Spleen (tissue), 11 donors: ENCODE measurements around the gene MLLT10. TPM values are rescaled to one million over a fixed set of nuclear protein-coding genes. Genes with fewer than 3 reads are reported as not detected.

Source experiments
- DNase-seq: peaks from one replicate; pipeline ENCODE4 v3.0.0-alpha.2; 2020
- H3K27ac ChIP-seq, 8 donors: fragments of 200-600 bp; sonication (generic) in 7 of 8; 1 replicate in 4 of 8; 2 replicates in 4 of 8; pipeline versions ENCODE4 v1.5.0 to v1.8.0; 2016 to 2021; ENCODE audit warnings: inconsistent platforms in 4 of 8, mild to moderate bottlenecking in 4 of 8, moderate library complexity in 1 of 8
- H3K27me3 ChIP-seq, 7 donors: fragments of 200-600 bp; sonication (generic) in 6 of 7; replicated peaks in 1 of 7; 1 replicate in 4 of 7; 2 replicates in 3 of 7; pipeline versions ENCODE4 v1.5.0 to v1.8.0; 2016 to 2021; ENCODE audit warnings: inconsistent platforms in 3 of 7, mild to moderate bottlenecking in 1 of 7
- H3K36me3 ChIP-seq, 6 donors: fragments of 200-600 bp; sonication (generic) in 5 of 6; 1 replicate in 4 of 6; 2 replicates in 2 of 6; pipeline versions ENCODE4 v1.5.0 to v1.8.0; 2016 to 2021; ENCODE audit warnings: inconsistent platforms in 2 of 6
- H3K4me1 ChIP-seq, 6 donors: fragments of 200-600 bp; sonication (generic) in 5 of 6; 1 replicate in 3 of 6; 2 replicates in 3 of 6; pipeline versions ENCODE4 v1.5.0 to v1.8.0; 2016 to 2021; ENCODE audit warnings: inconsistent platforms in 3 of 6
- H3K4me3 ChIP-seq, 8 donors: fragments of 200-600 bp; sonication (generic) in 7 of 8; 1 replicate in 4 of 8; 2 replicates in 4 of 8; pipeline versions ENCODE4 v1.5.0 to v1.8.0; 2016 to 2021; ENCODE audit warnings: inconsistent platforms in 4 of 8, mild to moderate bottlenecking in 4 of 8, moderate library complexity in 2 of 8
- H3K9me3 ChIP-seq, 8 donors: fragments of 200-600 bp; sonication (generic) in 7 of 8; 1 replicate in 4 of 8; 2 replicates in 4 of 8; pipeline versions ENCODE4 v1.5.0 to v1.8.0; 2016 to 2021; ENCODE audit warnings: inconsistent platforms in 4 of 8
- CTCF ChIP-seq, 11 experiments: fragments of 200-600 bp in 7 of 11; fragments of 450-650 bp in 4 of 11; sonication (generic) in 4 of 11; IDR thresholded peaks in 8 of 11; conservative IDR thresholded peaks in 3 of 11; 1 replicate in 7 of 11; 2 replicates in 4 of 11; pipeline versions ENCODE4 v1.4.0 to v1.8.0; 2016 to 2021; ENCODE audit warnings: antibody characterized with exemption in 11 of 11, inconsistent platforms in 4 of 11, mild to moderate bottlenecking in 1 of 11
- POLR2A ChIP-seq, 3 donors: fragments of 450-650 bp; IDR thresholded peaks; one replicate each; pipeline ENCODE4 v1.5.1; 2017; ENCODE audit warnings: antibody characterized with exemption in 3 of 3, mild to moderate bottlenecking in 1 of 3
- POLR2AphosphoS5 ChIP-seq, 3 donors: sonication (generic); formaldehyde crosslinking; IDR thresholded peaks; one replicate each; pipeline ENCODE4 v1.5.1; 2017; ENCODE audit warnings: antibody characterized with exemption in 3 of 3
- WGBS, 5 donors: extraction: QIAGEN DNeasy Blood & Tissue Kit in 3 of 5; methylation state at CpG; one replicate each; pipeline versions ENCODE4 v1.1.5 to v1.1.7; 2013 to 2018; 5-methylcytosine and 5-hydroxymethylcytosine counted together
- intact Hi-C: fragments of 100-400 bp; cut with DNase I; formaldehyde crosslinking; loops from one replicate; pipeline ENCODE4 v1.15.0; 2023; ENCODE audit warnings: low total_unique reads
- polyA plus RNA-seq, 3 donors: library from polyadenylated mRNA; stranded (reverse); fragments of 200-250 nt; gene quantifications; one replicate each; pipeline ENCODE4 v1.2.1, GENCODE V29; 2013
- total RNA-seq, 7 donors: library from RNA; depleted of rRNA in 3 of 7; stranded (reverse); fragments of >200 nt in 3 of 7; fragmentation: NEBNext Ultra II Directional in 4 of 7; extraction: Animal tissue kit (Norgen Biotek cat#: 25700) in 4 of 7; gene quantifications; one replicate each; pipeline versions ENCODE4 v1.1.0 to v1.2.1, GENCODE V29; 2016 to 2021
- donor health status: healthy with polysubstance abuse.
- donor health status: DM: no; HTN: no; CAD: no; lungs with moderate emphysema.
- donor health status: DM: no; HTN: no; CAD: no.
- donor health status: Bipolar disorder and iron deficiency.
- donor health status: healthy.
- donor health status: DM: no; HTN: no; CAD: no.
- donor health status: DM: yes; HTN: yes; CAD: no.

The MLLT10 gene
- total and polyA plus RNA-seq, 10 donors: 9.5 to 58.1 (median 43.0) TPM

GRCh38 chr10:21498986-21499385 is 35.0 kb upstream of the MLLT10 start:
- Histone ChIP-seq H3K36me3 (no peaks in the 10 kb centered on the region), H3K27ac (no peak overlapping the region), H3K27me3 (peaks cover 0 to 70% (median 48%) of the 10 kb centered on the region in 7 donors), H3K9me3 (no peaks in the 10 kb centered on the region), H3K4me1 (peaks cover 23 to 56% (median 48%) of the 10 kb centered on the region in 6 donors), H3K4me3 (no peak overlapping the region)
- intact Hi-C loops: loop anchor here (5.0 to 10.0 kb wide), 2 partner anchors 233 to 456 kb away; no protein-coding TSS in a partner anchor
- WGBS, 5 donors: 94 to 98% (median 97%) methylated on average over 8 of the region's 8 CpGs
- DNase-seq: no peak
- TF ChIP-seq POLR2AphosphoS5 (IDR thresholded peaks at IDR 0.05) (no peak), POLR2A (IDR thresholded peaks at IDR 0.05) (no peak), CTCF (IDR thresholded peaks at IDR 0.05 in 8 of 11, conservative IDR thresholded peaks at IDR 0.05 in 3 of 11) (no peak)

- peaks cover 0 to 60% (median 39%) of the 10 kb centered on the region in 7 donors for H3K27me3 ChIP-seq
- peaks cover 20 to 46% (median 38%) of the 10 kb centered on the region in 6 donors for H3K4me1 ChIP-seq
- no peaks in the 10 kb centered on the region for H3K9me3 ChIP-seq
- WGBS, 5 donors: 24 to 28% (median 25%) methylated on average over 62 to 72 of the region's 72 CpGs
- H3K36me3 ChIP-seq: no peaks in the 10 kb centered on the region
- TF ChIP-seq CTCF (IDR thresholded peaks at IDR 0.05 in 8 of 11, conservative IDR thresholded peaks at IDR 0.05 in 3 of 11) (no peak), POLR2AphosphoS5 (IDR thresholded peaks at IDR 0.05) (peak in 1 of 3 donors; percentile 8), POLR2A (IDR thresholded peaks at IDR 0.05) (no peak)
- H3K27ac ChIP-seq: peak overlapping the region in 1 of 8 donors; percentile 16
- H3K4me3 ChIP-seq: peak overlapping the region in 6 of 8 donors; percentile 20 to 62 (median 31)
- DNase-seq: peak; percentile 81
- intact Hi-C loops: loop anchor here (5.0 to 10.0 kb wide), 2 partner anchors 232 to 455 kb away; no protein-coding TSS in a partner anchor
Measured at GRCh38 chr10:21499701-21500577, 34.1 kb upstream of the MLLT10 start.

- 34 to 49% (median 49%) methylated on average over 13 to 14 of the region's 14 CpGs for WGBS, 5 donors
- Histone ChIP-seq H3K4me1 (peaks cover 14 to 40% (median 32%) of the 10 kb centered on the region in 6 donors), H3K4me3 (peak overlapping the region in 6 of 8 donors; percentile 20 to 62 (median 31)), H3K36me3 (no peaks in the 10 kb centered on the region), H3K27ac (no peak overlapping the region), H3K27me3 (peaks cover 0 to 55% (median 36%) of the 10 kb centered on the region in 7 donors), H3K9me3 (no peaks in the 10 kb centered on the region)
- intact Hi-C loops: no loop called here
- no peak for TF ChIP-seq POLR2A (IDR thresholded peaks at IDR 0.05)
- TF ChIP-seq POLR2AphosphoS5 (IDR thresholded peaks at IDR 0.05): no peak
- no peak for TF ChIP-seq CTCF (IDR thresholded peaks at IDR 0.05 in 8 of 11, conservative IDR thresholded peaks at IDR 0.05 in 3 of 11)
- DNase-seq: no peak
Measured at GRCh38 chr10:21500578-21500910, 33.5 kb upstream of the MLLT10 start.

- Histone ChIP-seq H3K36me3 (no peaks in the 10 kb centered on the region), H3K9me3 (no peaks in the 10 kb centered on the region), H3K4me1 (peaks cover 14 to 35% (median 28%) of the 10 kb centered on the region in 6 donors), H3K27me3 (peaks cover 0 to 56% (median 36%) of the 10 kb centered on the region in 7 donors), H3K4me3 (no peak overlapping the region), H3K27ac (no peak overlapping the region)
- TF ChIP-seq CTCF (IDR thresholded peaks at IDR 0.05 in 8 of 11, conservative IDR thresholded peaks at IDR 0.05 in 3 of 11) (no peak), POLR2A (IDR thresholded peaks at IDR 0.05) (no peak), POLR2AphosphoS5 (IDR thresholded peaks at IDR 0.05) (no peak)
- 81 to 98% (median 94%) methylated on average over 4 to 5 of the region's 5 CpGs for WGBS, 5 donors
- peak; percentile 50 for DNase-seq
- intact Hi-C loops: no loop called here
Measured at GRCh38 chr10:21501091-21501490, 32.9 kb upstream of the MLLT10 start.
